ENCODE results near the gene MGARP.

- TF ChIP-seq EZH2phosphoT487 (conservative IDR thresholded peaks at IDR 0.05; ENCODE audit: low read length) (no peak), CTCF (IDR thresholded peaks at IDR 0.05; ENCODE audit: insufficient read depth, low read length, poor library complexity, severe bottlenecking) (no peak)
Measured at GRCh38 chr4:139273835-139274234, 6.2 kb downstream of the MGARP start.

Data from SU-DHL-6 (cell line).